B cell (primary cell): ENCODE results near the gene RTN4. TPM values are rescaled to one million over a fixed set of nuclear protein-coding genes. Genes with fewer than 3 reads are reported as not detected.

ENCODE experiments used
- ATAC-seq: fragments of 200-7000 bp; cut with Tn5 transposase; one replicate; pipeline ENCODE4 v1.10.0; 2021; ENCODE audit warnings: low read depth, mild to moderate bottlenecking, moderate number of reproducible peaks, moderate library complexity
- CTCF ChIA-PET: fragments of 350-600 bp; sonication (Branson Sonifier 250); formaldehyde crosslinking; loops from one replicate; lab custom pipeline; 2021; ENCODE audit warnings: antibody characterized with exemption, inconsistent platforms; lab: Charles Lee
- POLR2A ChIA-PET: fragments of 350-600 bp; sonication (Branson Sonifier 250); formaldehyde crosslinking; loops from one replicate; lab custom pipeline; 2021; ENCODE audit warnings: antibody characterized with exemption; lab: Charles Lee
- DNase-seq: peaks from one replicate; pipeline ENCODE4 v3.0.0; 2013
- H2AFZ ChIP-seq: 2 replicates; pipeline ENCODE4 v1.6.1; 2012; ENCODE audit warnings: mild to moderate bottlenecking, low read depth, low read length; ENCODE audit not compliant: insufficient read depth, poor library complexity, severe bottlenecking
- H3K27ac ChIP-seq, 2 donors: 1 replicate in 1 of 2; 2 replicates in 1 of 2; pipeline ENCODE4 v1.5.1; 2012 to 2013; ENCODE audit warnings: low read length in 2 of 2, mild to moderate bottlenecking in 2 of 2, moderate library complexity in 1 of 2
- H3K27me3 ChIP-seq, 4 experiments: fragments of 200-600 bp in 1 of 4; sonication (generic) in 1 of 4; replicated peaks in 1 of 4; 1 replicate in 2 of 4; 2 replicates in 2 of 4; pipeline versions ENCODE4 v1.6.1 to v1.7.0; 2013 to 2016; ENCODE audit warnings: low read length in 3 of 4, mild to moderate bottlenecking in 2 of 4, mixed read lengths in 1 of 4, moderate library complexity in 1 of 4; ENCODE audit not compliant: insufficient read depth in 4 of 4, control insufficient read depth in 3 of 4; ENCODE audit errors: control extremely low read depth in 1 of 4
- H3K36me3 ChIP-seq, 2 experiments: replicated peaks in 1 of 2; 1 replicate in 1 of 2; 2 replicates in 1 of 2; pipeline versions ENCODE4 v1.6.1 to v1.7.1; 2013; ENCODE audit warnings: low read length in 1 of 2; ENCODE audit not compliant: insufficient read depth in 2 of 2, control insufficient read depth in 1 of 2; ENCODE audit errors: control extremely low read depth in 1 of 2, extremely low read depth in 1 of 2
- H3K4me1 ChIP-seq, 2 donors: fragments of 200-600 bp in 1 of 2; sonication (generic) in 1 of 2; 1 replicate in 1 of 2; 2 replicates in 1 of 2; pipeline versions ENCODE4 v1.5.1 to v1.6.1; 2013 to 2017; ENCODE audit warnings: low read length in 2 of 2; ENCODE audit not compliant: control insufficient read depth in 2 of 2, insufficient read depth in 2 of 2
- H3K4me2 ChIP-seq: replicated peaks from 2 replicates; pipeline ENCODE3; 2012; ENCODE audit warnings: mild to moderate bottlenecking, low read depth, low read length; ENCODE audit not compliant: poor library complexity, severe bottlenecking
- H3K4me3 ChIP-seq, 5 experiments: fragments of 200-600 bp in 1 of 5; sonication (generic) in 1 of 5; 1 replicate in 3 of 5; 2 replicates in 2 of 5; pipeline versions ENCODE4 v1.5.1 to v1.7.0; 2011 to 2016; ENCODE audit warnings: low read length in 4 of 5, mild to moderate bottlenecking in 4 of 5, low read depth in 2 of 5, control low read depth in 1 of 5, moderate library complexity in 1 of 5; ENCODE audit not compliant: insufficient read depth in 1 of 5; ENCODE audit errors: control extremely low read depth in 1 of 5, extremely low read depth in 1 of 5
- H3K79me2 ChIP-seq: fragments of 200-600 bp; sonication (generic); one replicate; pipeline ENCODE4 v1.6.0; 2016; ENCODE audit warnings: low read length; ENCODE audit not compliant: control insufficient read depth, insufficient read depth
- H3K9ac ChIP-seq: fragments of 200-600 bp; sonication (generic); 2 replicates; pipeline ENCODE4 v1.6.1; 2017; ENCODE audit warnings: mild to moderate bottlenecking, low read length, moderate library complexity
- H3K9me3 ChIP-seq, 3 donors: one replicate each; pipeline versions ENCODE4 v1.6.1 to v1.7.1; 2013; ENCODE audit warnings: low read length in 2 of 3; ENCODE audit not compliant: control insufficient read depth in 2 of 3, insufficient read depth in 1 of 3; ENCODE audit errors: control extremely low read depth in 1 of 3
- H4K20me1 ChIP-seq: 2 replicates; pipeline ENCODE4 v1.6.0; 2012; ENCODE audit warnings: mild to moderate bottlenecking, low read length; ENCODE audit not compliant: insufficient read depth, control insufficient read depth, poor library complexity, severe bottlenecking
- H3K27ac Mint-ChIP-seq: one replicate; pipeline ENCODE4 v1.8.0; 2021; ENCODE audit warnings: mixed read lengths
- H3K27me3 Mint-ChIP-seq: one replicate; pipeline ENCODE4 v1.8.0; 2021; ENCODE audit warnings: mixed read lengths
- H3K4me1 Mint-ChIP-seq: one replicate; pipeline ENCODE4 v1.8.0; 2021; ENCODE audit warnings: mixed read lengths
- H3K4me3 Mint-ChIP-seq: one replicate; pipeline ENCODE4 v1.8.0; 2021; ENCODE audit warnings: mixed read lengths
- H3K9me3 Mint-ChIP-seq: one replicate; pipeline ENCODE4 v1.8.0; 2022; ENCODE audit warnings: mixed read lengths; ENCODE audit not compliant: insufficient read depth
- CTCF ChIP-seq: fragments of 200-600 bp; IDR thresholded peaks from one replicate; pipeline ENCODE4 v1.8.0; 2022; ENCODE audit warnings: antibody characterized with exemption, mild to moderate bottlenecking
- EZH2 ChIP-seq: IDR thresholded peaks from 2 replicates; pipeline ENCODE4 v1.6.1; 2012; ENCODE audit warnings: borderline replicate concordance, low read depth, mild to moderate bottlenecking, moderate library complexity, low read length; ENCODE audit not compliant: insufficient read depth, poor library complexity, severe bottlenecking
- WGBS: methylation state at CpG from one replicate; pipeline ENCODE4 v1.1.5; 2013; ENCODE audit warnings: missing lambda C conversion rate; ENCODE audit not compliant: insufficient coverage; 5-methylcytosine and 5-hydroxymethylcytosine counted together
- intact Hi-C: fragments of 100-400 bp; cut with micrococcal nuclease; formaldehyde crosslinking; loops from one replicate; pipeline ENCODE4 v1.10.0; 2022
- polyA plus RNA-seq: library from polyadenylated mRNA; depleted of rRNA; stranded (reverse); fragments of >200 nt; gene quantifications from 2 replicates; pipeline ENCODE4 v1.2.3, GENCODE V29; 2012
- total RNA-seq, 2 donors: library from RNA; stranded (reverse); fragments of 120-200 nt in 1 of 2; gene quantifications; 1 replicate in 1 of 2; 2 replicates in 1 of 2; pipeline versions ENCODE4 v1.2.3 to v1.2.4, GENCODE V29; 2013 to 2022

RTN4 gene
- total and polyA plus RNA-seq, 2 donors (not counting 1 experiment from before 2014, with no cell fraction given) = 30.8 to 65.9 TPM

- no peak for DNase-seq
- peaks cover 0 to 18% of the 10 kb centered on the region in 2 experiments for H3K36me3 ChIP-seq
- no CpG with 5 or more reads among the region's 2 CpGs for WGBS
- peaks cover 5% of the 10 kb centered on the region for H4K20me1 ChIP-seq
- intact Hi-C loops = no loop called here
- H3K27ac ChIP-seq = no peak overlapping the region
- H3K4me2 ChIP-seq = no peak overlapping the region
- H3K4me3 ChIP-seq = no peak overlapping the region
- H2AFZ ChIP-seq = no peak overlapping the region
- Mint-ChIP-seq H3K27me3 (no peaks in the 10 kb centered on the region), H3K4me1 (peaks cover 24% of the 10 kb centered on the region), H3K4me3 (no peak overlapping the region), H3K27ac (no peak overlapping the region), H3K9me3 (no peaks in the 10 kb centered on the region)
- H3K9me3 ChIP-seq = no peaks in the 10 kb centered on the region
- H3K79me2 ChIP-seq = peaks cover 5% of the 10 kb centered on the region
- POLR2A ChIA-PET = no interaction called here
- no peaks in the 10 kb centered on the region for H3K27me3 ChIP-seq
- H3K9ac ChIP-seq = no peak overlapping the region
- peaks cover 0 to 6% of the 10 kb centered on the region in 2 donors for H3K4me1 ChIP-seq
- no peak for ATAC-seq
- TF ChIP-seq EZH2 (no peak), CTCF (no peak)
- CTCF ChIA-PET = interaction anchor here (2.0 kb wide), 1 partner anchor 192 kb away, joined by 4 read pairs; no protein-coding TSS in a partner anchor
These were observed 75.1 kb downstream of the RTN4 start for GRCh38 chr2:54975175-54975574.

- no peak overlapping the region for H3K27ac ChIP-seq
- no peak for DNase-seq
- no peak overlapping the region for H3K4me2 ChIP-seq
- H3K27ac Mint-ChIP-seq = no peak overlapping the region
- H3K4me3 Mint-ChIP-seq = no peak overlapping the region
- H3K27me3 ChIP-seq = no peaks in the 10 kb centered on the region
- peaks cover 15% of the 10 kb centered on the region for H3K4me1 Mint-ChIP-seq
- no peak for ATAC-seq
- 96% methylated on average over 7 of the region's 7 CpGs for WGBS
- no peaks in the 10 kb centered on the region for H4K20me1 ChIP-seq
- no peak overlapping the region for H3K9ac ChIP-seq
- peaks cover 0 to 5% of the 10 kb centered on the region in 2 donors for H3K4me1 ChIP-seq
- peaks cover 0 to 6% (median 0%) of the 10 kb centered on the region in 3 donors for H3K9me3 ChIP-seq
- POLR2A ChIA-PET = no interaction called here
- H3K27me3 Mint-ChIP-seq = no peaks in the 10 kb centered on the region
- H3K9me3 Mint-ChIP-seq = no peaks in the 10 kb centered on the region
- peaks cover 0 to 39% of the 10 kb centered on the region in 2 experiments for H3K36me3 ChIP-seq
- no peak overlapping the region for H2AFZ ChIP-seq
- TF ChIP-seq EZH2 (no peak), CTCF (no peak)
- H3K79me2 ChIP-seq = no peaks in the 10 kb centered on the region
- CTCF ChIA-PET = no interaction called here
- H3K4me3 ChIP-seq = no peak overlapping the region
- intact Hi-C loops = loop anchor here (5.0 kb wide), 1 partner anchor 197 kb away; no protein-coding TSS in a partner anchor
These were observed 80.3 kb downstream of the RTN4 start for GRCh38 chr2:54969940-54970338.
